BLaER1 treated with 17β-estradiol and CSF1 and Interleukin-3, amounts not matched to agents 10 nM and 100 nM (cell line): ENCODE measurements around the gene SLC25A28.

Experiments
- H3K27ac ChIP-seq, 11 experiments: shearing (Covaris generic); formaldehyde crosslinking; 2 replicates each; pipeline ENCODE4 v1.8.1; 2022
- H3K27me3 ChIP-seq, 11 experiments: shearing (Covaris generic); formaldehyde crosslinking; 2 replicates each; pipeline ENCODE4 v1.8.1; 2022
- H3K36me3 ChIP-seq, 11 experiments: shearing (Covaris generic); formaldehyde crosslinking; 2 replicates each; pipeline ENCODE4 v1.8.1; 2022
- H3K4me1 ChIP-seq, 10 experiments: shearing (Covaris generic); formaldehyde crosslinking; 2 replicates each; pipeline ENCODE4 v1.8.1; 2022
- H3K4me2 ChIP-seq, 11 experiments: shearing (Covaris generic); formaldehyde crosslinking; 2 replicates each; pipeline ENCODE4 v1.8.1; 2022
- H3K4me3 ChIP-seq, 10 experiments: shearing (Covaris generic); formaldehyde crosslinking; 2 replicates each; pipeline ENCODE4 v1.8.1; 2022
- H3K9ac ChIP-seq, 11 experiments: shearing (Covaris generic); formaldehyde crosslinking; 2 replicates each; pipeline ENCODE4 v1.8.1; 2022
- H3K9me3 ChIP-seq, 11 experiments: shearing (Covaris generic); formaldehyde crosslinking; replicated peaks in 1 of 11; 2 replicates each; pipeline ENCODE4 v1.8.1; 2022
- H4K20me1 ChIP-seq, 11 experiments: shearing (Covaris generic); formaldehyde crosslinking; 2 replicates each; pipeline ENCODE4 v1.8.1; 2022
- Cebpa-rat ChIP-seq, 11 experiments: shearing (Covaris generic); IDR thresholded peaks; 2 replicates each; pipeline ENCODE4 v1.8.1; 2022

The SLC25A28 gene

GRCh38 chr10:99619851-99620710, at the start of gene SLC25A28:
Gene SLC25A28 (minus strand): TSS chr10:99620439. CDS start chr10:99620335, 104 bp downstream.
- TF ChIP-seq Cebpa-rat (IDR thresholded peaks at IDR 0.05): no peak
- peaks cover 2 to 26% (median 9%) of the 10 kb centered on the region in 11 experiments; a peak in 13 of 22 replicates for H3K36me3 ChIP-seq
- no peaks in the 10 kb centered on the region for H3K27me3 ChIP-seq
- H3K4me2 ChIP-seq: peak within 1 kb of the TSS; percentile 85 to 96 (median 93)
- peak within 1 kb of the TSS; percentile 80 to 97 (median 94) for H3K4me3 ChIP-seq
- H3K4me1 ChIP-seq: peaks cover 33 to 55% (median 43%) of the 10 kb centered on the region in 10 experiments
- peak within 1 kb of the TSS; percentile 94 to 99 (median 95) for H3K9ac ChIP-seq
- H4K20me1 ChIP-seq: peaks cover 14 to 44% (median 31%) of the 10 kb centered on the region in 11 experiments; a peak in 20 of 22 replicates
- peak within 1 kb of the TSS; percentile 94 to 100 (median 98) for H3K27ac ChIP-seq
- no peaks in the 10 kb centered on the region for H3K9me3 ChIP-seq

GRCh38 chr10:99667108-99667751, 47.0 kb upstream of the SLC25A28 start:
- no peaks in the 10 kb centered on the region for H3K9me3 ChIP-seq
- H3K27ac ChIP-seq: no peak overlapping the region
- no peaks in the 10 kb centered on the region for H4K20me1 ChIP-seq
- no peak overlapping the region for H3K9ac ChIP-seq
- no peaks in the 10 kb centered on the region for H3K4me1 ChIP-seq
- no peaks in the 10 kb centered on the region for H3K36me3 ChIP-seq
- TF ChIP-seq Cebpa-rat (IDR thresholded peaks at IDR 0.05): no peak
- no peak overlapping the region for H3K4me2 ChIP-seq
- H3K4me3 ChIP-seq: no peak overlapping the region
- H3K27me3 ChIP-seq: no peaks in the 10 kb centered on the region

- H3K27me3 ChIP-seq: no peaks in the 10 kb centered on the region
- no peak overlapping the region for H3K9ac ChIP-seq
- no peaks in the 10 kb centered on the region for H3K4me1 ChIP-seq
- no peak for TF ChIP-seq Cebpa-rat (IDR thresholded peaks at IDR 0.05)
- H3K9me3 ChIP-seq: no peaks in the 10 kb centered on the region
- H3K36me3 ChIP-seq: no peaks in the 10 kb centered on the region
- H3K4me2 ChIP-seq: no peak overlapping the region
- no peaks in the 10 kb centered on the region for H4K20me1 ChIP-seq
- H3K4me3 ChIP-seq: no peak overlapping the region
- no peak overlapping the region for H3K27ac ChIP-seq
Observed at GRCh38 chr10:99665304-99665703, 45.1 kb upstream of the SLC25A28 start.

- no peak overlapping the region for H3K4me3 ChIP-seq
- no peaks in the 10 kb centered on the region for H4K20me1 ChIP-seq
- H3K4me1 ChIP-seq: peaks cover 0 to 7% (median 0%) of the 10 kb centered on the region in 10 experiments; a peak in 3 of 20 replicates
- H3K36me3 ChIP-seq: no peaks in the 10 kb centered on the region
- no peak for TF ChIP-seq Cebpa-rat (IDR thresholded peaks at IDR 0.05)
- peaks cover 0 to 16% (median 11%) of the 10 kb centered on the region in 11 experiments; a peak in 15 of 22 replicates for H3K9me3 ChIP-seq
- no peak overlapping the region for H3K4me2 ChIP-seq
- H3K27ac ChIP-seq: no peak overlapping the region
- no peaks in the 10 kb centered on the region for H3K27me3 ChIP-seq
- no peak overlapping the region for H3K9ac ChIP-seq
Observed at GRCh38 chr10:99661377-99661763, 41.1 kb upstream of the SLC25A28 start.

GRCh38 chr10:99660662-99661376, 40.6 kb upstream of the SLC25A28 start:
- no peak for TF ChIP-seq Cebpa-rat (IDR thresholded peaks at IDR 0.05)
- Histone ChIP-seq H3K9me3 (peaks cover 0 to 16% (median 11%) of the 10 kb centered on the region in 11 experiments; a peak in 15 of 22 replicates), H3K36me3 (no peaks in the 10 kb centered on the region), H3K9ac (no peak overlapping the region), H3K27me3 (no peaks in the 10 kb centered on the region), H3K4me2 (no peak overlapping the region), H3K4me3 (no peak overlapping the region), H3K4me1 (peaks cover 0 to 7% (median 0%) of the 10 kb centered on the region in 10 experiments; a peak in 3 of 20 replicates), H4K20me1 (no peaks in the 10 kb centered on the region), H3K27ac (no peak overlapping the region)

- H3K36me3 ChIP-seq: no peaks in the 10 kb centered on the region
- no peaks in the 10 kb centered on the region for H3K27me3 ChIP-seq
- H3K4me3 ChIP-seq: no peak overlapping the region
- H3K4me2 ChIP-seq: no peak overlapping the region
- H3K9me3 ChIP-seq: peaks cover 0 to 16% (median 11%) of the 10 kb centered on the region in 11 experiments; a peak in 15 of 22 replicates
- no peak overlapping the region for H3K9ac ChIP-seq
- TF ChIP-seq Cebpa-rat (IDR thresholded peaks at IDR 0.05): no peak
- peaks cover 0 to 7% (median 0%) of the 10 kb centered on the region in 10 experiments; a peak in 3 of 20 replicates for H3K4me1 ChIP-seq
- no peaks in the 10 kb centered on the region for H4K20me1 ChIP-seq
- H3K27ac ChIP-seq: no peak overlapping the region
Observed at GRCh38 chr10:99659868-99660366, 39.7 kb upstream of the SLC25A28 start.

GRCh38 chr10:99659031-99659867, 39.0 kb upstream of the SLC25A28 start, which contains the start of gene ENTPD7:
Gene ENTPD7 (plus strand): TSS chr10:99659509. CDS start chr10:99659957, 448 bp downstream.
- Histone ChIP-seq H3K4me3 (no peak within 1 kb of the TSS), H3K27ac (no peak within 1 kb of the TSS)
- TF ChIP-seq Cebpa-rat (IDR thresholded peaks at IDR 0.05): no peak

GRCh38 chr10:99658622-99659030, 38.4 kb upstream of the SLC25A28 start:
- no peak overlapping the region for H3K4me3 ChIP-seq
- H3K4me2 ChIP-seq: no peak overlapping the region
- H3K4me1 ChIP-seq: peaks cover 0 to 7% (median 0%) of the 10 kb centered on the region in 10 experiments; a peak in 3 of 20 replicates
- peaks cover 0 to 16% (median 11%) of the 10 kb centered on the region in 11 experiments; a peak in 15 of 22 replicates for H3K9me3 ChIP-seq
- H3K27me3 ChIP-seq: no peaks in the 10 kb centered on the region
- no peak overlapping the region for H3K9ac ChIP-seq
- no peaks in the 10 kb centered on the region for H4K20me1 ChIP-seq
- H3K27ac ChIP-seq: no peak overlapping the region
- no peak for TF ChIP-seq Cebpa-rat (IDR thresholded peaks at IDR 0.05)
- no peaks in the 10 kb centered on the region for H3K36me3 ChIP-seq

More at GRCh38 chr10:99659031-99659867, 39.0 kb upstream of the SLC25A28 start, which contains the start of gene ENTPD7:
- Histone ChIP-seq H3K27me3 (no peaks in the 10 kb centered on the region), H3K36me3 (no peaks in the 10 kb centered on the region), H3K4me2 (no peak within 1 kb of the TSS), H3K9ac (no peak within 1 kb of the TSS), H3K4me1 (peaks cover 0 to 7% (median 0%) of the 10 kb centered on the region in 10 experiments; a peak in 3 of 20 replicates), H4K20me1 (no peaks in the 10 kb centered on the region), H3K9me3 (peaks cover 0 to 16% (median 11%) of the 10 kb centered on the region in 11 experiments; a peak in 15 of 22 replicates)
